H1 (cell line): ENCODE data around the gene KDM6A. TPM values are rescaled to one million over a fixed set of nuclear protein-coding genes. Genes with fewer than 3 reads are reported as not detected.

Source experiments
- CTCF ChIA-PET: fragments of 300-600 bp; sonication (Branson Sonifier 250); formaldehyde crosslinking; loops from one replicate; lab custom pipeline; 2021; ENCODE audit not compliant: partially characterized antibody; lab: Charles Lee
- POLR2A ChIA-PET: fragments of 300-600 bp; sonication (Branson Sonifier 250); formaldehyde crosslinking; loops from one replicate; lab custom pipeline; 2021; ENCODE audit warnings: inconsistent platforms; ENCODE audit not compliant: partially characterized antibody; lab: Charles Lee
- DNase-seq, 2 experiments: peaks; one replicate each; pipeline versions ENCODE4 v3.0.0 to v3.0.0-alpha.2; 2010 to 2022; ENCODE audit warnings: low spot score in 2 of 2, low read depth in 1 of 2, mixed read lengths in 1 of 2
- FAIRE-seq: peaks from 2 replicates; lab custom pipeline; 2011; peaks lifted over from hg19 to GRCh38; lab: Jason Lieb, UNC
- H2AFZ ChIP-seq: 2 replicates; pipeline ENCODE4 v1.8.1; 2012; ENCODE audit warnings: low read length, inconsistent platforms
- H2AK5ac ChIP-seq: 2 replicates; pipeline ENCODE4 v1.6.1; 2013; ENCODE audit warnings: low read depth, low read length
- H2BK120ac ChIP-seq: replicated peaks from 2 replicates; pipeline ENCODE3; 2013; ENCODE audit warnings: low read depth, low read length, inconsistent platforms
- H2BK12ac ChIP-seq: 2 replicates; pipeline ENCODE4 v1.6.1; 2013; ENCODE audit warnings: low read depth, low read length
- H2BK15ac ChIP-seq: 2 replicates; pipeline ENCODE4 v1.6.1; 2013; ENCODE audit warnings: low read length
- H2BK20ac ChIP-seq: 2 replicates; pipeline ENCODE4 v1.6.1; 2013; ENCODE audit warnings: low read length
- H2BK5ac ChIP-seq: 2 replicates; pipeline ENCODE4 v1.6.1; 2013; ENCODE audit warnings: low read depth, low read length
- H3K14ac ChIP-seq: 2 replicates; pipeline ENCODE4 v1.6.1; 2013; ENCODE audit warnings: inconsistent platforms; ENCODE audit not compliant: insufficient read length
- H3K18ac ChIP-seq: 2 replicates; pipeline ENCODE4 v1.6.1; 2013; ENCODE audit warnings: low read length; ENCODE audit errors: extremely low read depth
- H3K23ac ChIP-seq: 2 replicates; pipeline ENCODE4 v1.6.1; 2013; ENCODE audit warnings: inconsistent platforms; ENCODE audit not compliant: insufficient read length
- H3K23me2 ChIP-seq: 2 replicates; pipeline ENCODE4 v1.6.1; 2013; ENCODE audit warnings: low read depth, low read length
- H3K27ac ChIP-seq: 2 replicates; pipeline ENCODE4 v1.6.1; 2011; ENCODE audit warnings: low read depth, low read length, inconsistent platforms
- H3K27me3 ChIP-seq, 4 experiments: replicated peaks in 1 of 4; 1 replicate in 1 of 4; 2 replicates in 3 of 4; pipeline versions ENCODE4 v1.6.1 to v1.8.1; 2011 to 2013; ENCODE audit warnings: low read length in 3 of 4, mild to moderate bottlenecking in 3 of 4, inconsistent platforms in 2 of 4, mixed read lengths in 2 of 4, moderate library complexity in 1 of 4; ENCODE audit not compliant: control insufficient read depth in 3 of 4, insufficient read depth in 3 of 4; ENCODE audit errors: extremely low read depth in 1 of 4
- H3K36me3 ChIP-seq, 4 experiments: 2 replicates each; pipeline versions ENCODE4 v1.6.1 to v1.8.1; 2011 to 2013; ENCODE audit warnings: mild to moderate bottlenecking in 4 of 4, low read length in 3 of 4, moderate library complexity in 2 of 4, control low read depth in 1 of 4, inconsistent platforms in 1 of 4; ENCODE audit not compliant: insufficient read depth in 4 of 4, control insufficient read depth in 2 of 4
- H3K4ac ChIP-seq: replicated peaks from 2 replicates; pipeline ENCODE3; 2013; ENCODE audit warnings: low read length, low read depth, mixed read lengths, inconsistent platforms; ENCODE audit not compliant: insufficient read length
- H3K4me1 ChIP-seq, 4 experiments: replicated peaks in 1 of 4; 1 replicate in 1 of 4; 2 replicates in 3 of 4; pipeline versions ENCODE4 v1.6.1 to v1.8.1; 2011 to 2013; ENCODE audit warnings: low read length in 3 of 4, inconsistent platforms in 2 of 4, mixed read lengths in 1 of 4; ENCODE audit not compliant: insufficient read depth in 4 of 4, control insufficient read depth in 3 of 4
- H3K4me2 ChIP-seq, 2 experiments: 2 replicates each; pipeline versions ENCODE4 v1.6.1 to v1.8.1; 2011 to 2013; ENCODE audit warnings: low read depth in 2 of 2, low read length in 2 of 2, control low read depth in 1 of 2, inconsistent platforms in 1 of 2, mild to moderate bottlenecking in 1 of 2; ENCODE audit not compliant: insufficient read depth in 1 of 2
- H3K4me3 ChIP-seq, 4 experiments: fragments of 200-600, 300-600 bp in 1 of 4; sonication (generic), shearing (Covaris generic), sonication (Bioruptor Twin) in 1 of 4; 2 replicates each; pipeline versions ENCODE4 v1.5.1 to v1.8.1; 2011 to 2016; ENCODE audit warnings: low read length in 4 of 4, low read depth in 3 of 4, control low read depth in 2 of 4, inconsistent platforms in 2 of 4, mild to moderate bottlenecking in 2 of 4, mixed read lengths in 1 of 4, moderate library complexity in 1 of 4; ENCODE audit not compliant: insufficient read depth in 2 of 4; ENCODE audit errors: extremely low read depth in 1 of 4
- H3K56ac ChIP-seq: replicated peaks from 2 replicates; pipeline ENCODE3; 2013; ENCODE audit warnings: low read depth, mild to moderate bottlenecking, mixed read lengths, low read length, inconsistent platforms; ENCODE audit not compliant: insufficient read length
- H3K79me1 ChIP-seq: 2 replicates; pipeline ENCODE4 v1.6.1; 2013; ENCODE audit warnings: low read depth, low read length, control low read depth
- H3K79me2 ChIP-seq, 2 experiments: 2 replicates each; pipeline versions ENCODE4 v1.6.1 to v1.8.1; 2012 to 2013; ENCODE audit warnings: low read length in 2 of 2, mild to moderate bottlenecking in 2 of 2, inconsistent platforms in 1 of 2; ENCODE audit not compliant: insufficient read depth in 2 of 2, control insufficient read depth in 1 of 2
- H3K9ac ChIP-seq, 4 experiments: replicated peaks in 1 of 4; 1 replicate in 1 of 4; 2 replicates in 3 of 4; pipeline versions ENCODE4 v1.6.1 to v1.8.1; 2011 to 2013; ENCODE audit warnings: low read depth in 3 of 4, low read length in 3 of 4, control low read depth in 2 of 4, mild to moderate bottlenecking in 2 of 4, moderate library complexity in 2 of 4, inconsistent platforms in 1 of 4; ENCODE audit errors: extremely low read depth in 1 of 4
- H3K9me3 ChIP-seq, 2 experiments: 2 replicates each; pipeline versions ENCODE4 v1.6.1 to v1.8.1; 2012 to 2013; ENCODE audit warnings: mild to moderate bottlenecking in 2 of 2, moderate library complexity in 2 of 2, control low read depth in 1 of 2, inconsistent platforms in 1 of 2, low read depth in 1 of 2, low read length in 1 of 2, mixed read lengths in 1 of 2; ENCODE audit not compliant: insufficient read depth in 2 of 2
- H4K20me1 ChIP-seq, 2 experiments: replicated peaks in 1 of 2; 2 replicates each; pipeline versions ENCODE3 to v1.8.1; 2011 to 2013; ENCODE audit warnings: inconsistent platforms in 2 of 2, low read length in 2 of 2, mild to moderate bottlenecking in 1 of 2; ENCODE audit not compliant: insufficient read depth in 2 of 2, control insufficient read depth in 1 of 2
- H4K5ac ChIP-seq: 2 replicates; pipeline ENCODE4 v1.6.1; 2013; ENCODE audit warnings: low read length, low read depth, mixed read lengths, inconsistent platforms; ENCODE audit not compliant: insufficient read length
- H4K8ac ChIP-seq: 2 replicates; pipeline ENCODE4 v1.8.0; 2013; ENCODE audit warnings: mild to moderate bottlenecking, moderate library complexity, low read length, inconsistent platforms; ENCODE audit not compliant: insufficient read depth; ENCODE audit errors: extremely low read depth
- H4K91ac ChIP-seq: replicated peaks from 2 replicates; pipeline ENCODE3; 2013; ENCODE audit warnings: low read length, mixed read lengths, inconsistent platforms; ENCODE audit not compliant: insufficient read length
- BCL11A ChIP-seq, 2 experiments: IDR thresholded peaks; one replicate each; pipeline ENCODE4 v1.6.1; 2011; ENCODE audit warnings: low read depth in 2 of 2, low read length in 2 of 2, mild to moderate bottlenecking in 2 of 2
- CBX8 ChIP-seq: fragments of 300-800, 300-1000 bp; sonication (generic); IDR thresholded peaks from 2 replicates; pipeline ENCODE4 v1.7.1; 2016; ENCODE audit warnings: low read depth, low read length, borderline replicate concordance
- CEBPB ChIP-seq: IDR thresholded peaks from 2 replicates; pipeline ENCODE4 v1.6.1; 2012; ENCODE audit warnings: low read depth, low read length
- KDM1A ChIP-seq: fragments of 200-600, 300-600 bp; sonication (generic); IDR thresholded peaks from 2 replicates; pipeline ENCODE4 v1.7.1; 2016; ENCODE audit warnings: mild to moderate bottlenecking, low read length, borderline replicate concordance
- NANOG ChIP-seq: IDR thresholded peaks from 2 replicates; pipeline ENCODE4 v1.6.1; 2011; ENCODE audit warnings: low read length, low read depth, mild to moderate bottlenecking, inconsistent platforms; ENCODE audit not compliant: insufficient read depth, poor library complexity, severe bottlenecking
- POLR2AphosphoS5 ChIP-seq: IDR thresholded peaks from 2 replicates; pipeline ENCODE4 v1.6.1; 2011; ENCODE audit warnings: low read depth, low read length
- RAD21 ChIP-seq, 2 experiments: IDR thresholded peaks in 1 of 2; conservative IDR thresholded peaks in 1 of 2; 2 replicates each; pipeline ENCODE4 v1.6.1; 2011; ENCODE audit warnings: low read depth in 2 of 2, low read length in 2 of 2, improper control_type of control experiment in 1 of 2, inconsistent platforms in 1 of 2, mild to moderate bottlenecking in 1 of 2, moderate library complexity in 1 of 2
- RNF2 ChIP-seq: fragments of 200-900, 300-1000 bp; sonication (generic); IDR thresholded peaks from 2 replicates; pipeline ENCODE4 v1.7.1; 2016; ENCODE audit warnings: borderline replicate concordance, low read depth, mild to moderate bottlenecking, antibody characterized with exemption, low read length; ENCODE audit not compliant: poor library complexity, severe bottlenecking; ENCODE audit errors: missing control alignments
- SAP30 ChIP-seq: fragments of 300-600 bp; sonication (generic); IDR thresholded peaks from 2 replicates; pipeline ENCODE4 v1.7.1; 2012; ENCODE audit warnings: low read length, moderate library complexity, mild to moderate bottlenecking, inconsistent platforms; ENCODE audit not compliant: insufficient read depth, insufficient replicate concordance
- SP1 ChIP-seq: IDR thresholded peaks from 2 replicates; pipeline ENCODE4 v1.6.1; 2011; ENCODE audit warnings: low read depth, low read length
- TAF1 ChIP-seq: IDR thresholded peaks from 2 replicates; pipeline ENCODE4 v1.6.1; 2011; ENCODE audit warnings: mild to moderate bottlenecking, low read depth, low read length
- TAF7 ChIP-seq: optimal IDR thresholded peaks from 2 replicates; pipeline ENCODE3; 2011; ENCODE audit warnings: low read depth, mild to moderate bottlenecking, inconsistent platforms, low read length, moderate library complexity, borderline replicate concordance
- WGBS, 2 experiments: shearing (Covaris generic) in 1 of 2; methylation state at CpG; one replicate each; pipeline versions ENCODE4 v1.1.6 to v1.1.7; 2013 to 2015; ENCODE audit warnings: low lambda C conversion rate in 2 of 2, mixed read lengths in 2 of 2, inconsistent platforms in 1 of 2, low coverage in 1 of 2, missing lambda C conversion rate in 1 of 2; ENCODE audit not compliant: insufficient replicate concordance in 2 of 2, insufficient coverage in 1 of 2, insufficient read length in 1 of 2; ENCODE audit errors: extremely low coverage in 1 of 2, missing lambda C conversion rate in 1 of 2; 5-methylcytosine and 5-hydroxymethylcytosine counted together
- polyA plus RNA-seq, 7 experiments: library from polyadenylated mRNA; depleted of rRNA in 3 of 7; stranded (reverse) in 5 of 7; unstranded in 2 of 7; fragments of >200 nt in 5 of 7; fragments of 200-250 nt in 2 of 7; gene quantifications; 1 replicate in 5 of 7; 2 replicates in 1 of 7; 4 replicates in 1 of 7; pipeline versions ENCODE4 v1.2.1 to v1.2.3, GENCODE V29; 2011 to 2013; ENCODE audit warnings: missing spikeins in 2 of 7, mixed read lengths in 2 of 7
- total RNA-seq: library from RNA; stranded (reverse); fragmentation: NEBNext Ultra II Directional; extraction: Animal tissue kit (Norgen Biotek cat#: 25700); gene quantifications from 2 replicates; pipeline ENCODE4 v1.2.1, GENCODE V29; 2021

KDM6A gene
- total and polyA plus RNA-seq, 2 of the 8 experiments (the other 6 are each of a cell fraction or from before 2014, with no cell fraction given), result 43.5 to 58.4 TPM

DNA sequence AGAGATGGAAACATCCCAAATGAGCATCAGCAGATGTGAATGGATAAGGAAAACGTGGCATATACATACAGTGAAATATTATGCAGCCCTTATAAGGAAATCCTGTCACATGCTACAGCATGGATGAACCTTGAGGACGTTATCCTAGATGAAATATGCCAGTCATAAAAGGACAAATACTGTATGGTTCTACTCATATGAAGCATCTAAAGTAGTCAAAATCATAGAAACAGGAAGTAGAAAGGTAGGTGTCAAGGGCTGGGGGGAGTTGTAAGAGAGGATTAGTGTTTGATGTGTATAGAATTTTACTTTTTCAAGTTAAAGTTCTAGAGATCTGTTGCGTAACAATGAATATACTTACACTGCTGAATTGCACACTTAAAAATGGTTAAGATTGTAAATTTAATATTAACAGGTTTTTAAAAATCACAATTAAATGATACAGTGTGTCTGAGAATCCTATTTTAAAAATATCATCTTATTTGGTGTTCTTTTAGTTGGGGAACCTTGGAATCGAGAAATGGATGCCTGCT, 58.5 kb downstream of the KDM6A start:
- Histone ChIP-seq H3K23me2 (no peaks in the 10 kb centered on the region), H3K4me2 (no peak overlapping the region), H3K27ac (no peak overlapping the region), H3K36me3 (no peaks in the 10 kb centered on the region), H3K4me3 (no peak overlapping the region), H2BK15ac (no peak overlapping the region), H4K8ac (no peak overlapping the region), H2BK120ac (no peak overlapping the region), H3K4me1 (no peaks in the 10 kb centered on the region), H2AFZ (no peak overlapping the region), H3K18ac (no peak overlapping the region), H3K23ac (no peak overlapping the region)
- WGBS, 2 experiments, result 87% methylated on average over 4 of the region's 4 CpGs; no CpG with 5 or more reads in 1 of the 2 experiments
- POLR2A ChIA-PET, result no interaction called here
- TF ChIP-seq TAF1 (no peak), SAP30 (no peak), RAD21 (IDR thresholded peaks at IDR 0.05 in 1 of 2, conservative IDR thresholded peaks at IDR 0.05 in 1 of 2; ENCODE audit: low read depth in 2 of 2, low read length in 2 of 2) (no peak), TAF7 (no peak), SP1 (no peak), KDM1A (no peak), NANOG (no peak), BCL11A (IDR thresholded peaks at IDR 0.05; ENCODE audit: low read depth in 2 of 2, low read length in 2 of 2) (no peak), CEBPB (no peak), POLR2AphosphoS5 (no peak), RNF2 (no peak), CBX8 (no peak)
- TF ChIP-seq, all 59 proteins: peak for 0
- H2BK5ac ChIP-seq, result no peak overlapping the region
- no peak overlapping the region for H4K91ac ChIP-seq
- H3K9me3 ChIP-seq, result no peaks in the 10 kb centered on the region
- H2AK5ac ChIP-seq, result no peak overlapping the region
- H4K5ac ChIP-seq, result no peak overlapping the region
- H3K9ac ChIP-seq, result no peak overlapping the region
- no peak overlapping the region for H2BK20ac ChIP-seq
- H3K56ac ChIP-seq, result no peak overlapping the region
- DNase-seq (no peak), FAIRE-seq (no peak)
- H2BK12ac ChIP-seq, result no peak overlapping the region
- H3K27me3 ChIP-seq, result no peaks in the 10 kb centered on the region
- no peak overlapping the region for H3K4ac ChIP-seq
- H3K14ac ChIP-seq, result no peak overlapping the region
- H3K79me1 ChIP-seq, result no peaks in the 10 kb centered on the region
- peaks cover 0 to 1% of the 10 kb centered on the region in 2 experiments for H4K20me1 ChIP-seq
- CTCF ChIA-PET, result no interaction called here
- H3K79me2 ChIP-seq, result peaks cover 3 to 96% of the 10 kb centered on the region in 2 experiments; a peak in 3 of 4 replicates
